ENCODE results near the gene TMEM61. TPM values are rescaled to one million over a fixed set of nuclear protein-coding genes. Genes with fewer than 3 reads are reported as not detected.
"Not testable (repeated sequence)": the region's sequence is repeated elsewhere in the genome, so short reads cannot be mapped to it uniquely, and the experiment has no call there.

Gene TMEM61
- total RNA-seq, 4 donors from 2014 or later: 7.1 to 24.8 (median 8.5) TPM

DNA sequence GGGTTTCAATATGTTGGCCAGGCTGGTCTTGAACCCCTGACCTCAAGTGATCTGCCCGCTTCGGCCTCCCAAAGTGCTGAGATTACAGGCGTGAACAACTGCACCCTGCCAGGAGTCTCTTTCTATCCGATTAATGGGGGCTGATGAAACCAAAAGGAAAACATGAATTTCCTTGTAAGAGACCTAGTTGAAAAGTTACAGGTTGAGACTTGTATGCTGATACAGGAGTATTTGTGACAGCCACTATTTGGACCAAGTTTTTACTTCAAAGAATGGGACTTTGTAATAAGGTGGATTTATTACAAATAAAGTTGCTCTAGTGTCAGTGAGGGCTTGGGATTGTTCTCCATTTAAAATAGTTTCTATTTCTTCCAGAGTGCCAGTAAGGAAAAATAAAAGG, 43.6 kb upstream of the TMEM61 start:
- Histone ChIP-seq H3K27ac (no peak overlapping the region), H3K4me1 (peaks cover 0 to 8% (median 0%) of the 10 kb centered on the region in 4 donors), H3K9me3 (no peaks in the 10 kb centered on the region), H3K27me3 (no peaks in the 10 kb centered on the region), H3K4me3 (no peak overlapping the region), H3K36me3 (no peaks in the 10 kb centered on the region)
- 60 to 90% methylated on average over 1 to 4 of the region's 4 CpGs for WGBS, 2 donors (ENCODE audit: low coverage in 1 of 2)
- no peak for DNase-seq
- intact Hi-C loops (cut with DNase I; ENCODE audit: low total_unique reads): no loop called here
- in situ Hi-C loops (cut with MboI; ENCODE audit: low pct_ligation_motif_present in 1 of 4, low pct_unique_long_range_greater_than_20kb in 1 of 4, low sequenced_read_pairs in 3 of 4): no loop called here
- TF ChIP-seq, protein P1, sequence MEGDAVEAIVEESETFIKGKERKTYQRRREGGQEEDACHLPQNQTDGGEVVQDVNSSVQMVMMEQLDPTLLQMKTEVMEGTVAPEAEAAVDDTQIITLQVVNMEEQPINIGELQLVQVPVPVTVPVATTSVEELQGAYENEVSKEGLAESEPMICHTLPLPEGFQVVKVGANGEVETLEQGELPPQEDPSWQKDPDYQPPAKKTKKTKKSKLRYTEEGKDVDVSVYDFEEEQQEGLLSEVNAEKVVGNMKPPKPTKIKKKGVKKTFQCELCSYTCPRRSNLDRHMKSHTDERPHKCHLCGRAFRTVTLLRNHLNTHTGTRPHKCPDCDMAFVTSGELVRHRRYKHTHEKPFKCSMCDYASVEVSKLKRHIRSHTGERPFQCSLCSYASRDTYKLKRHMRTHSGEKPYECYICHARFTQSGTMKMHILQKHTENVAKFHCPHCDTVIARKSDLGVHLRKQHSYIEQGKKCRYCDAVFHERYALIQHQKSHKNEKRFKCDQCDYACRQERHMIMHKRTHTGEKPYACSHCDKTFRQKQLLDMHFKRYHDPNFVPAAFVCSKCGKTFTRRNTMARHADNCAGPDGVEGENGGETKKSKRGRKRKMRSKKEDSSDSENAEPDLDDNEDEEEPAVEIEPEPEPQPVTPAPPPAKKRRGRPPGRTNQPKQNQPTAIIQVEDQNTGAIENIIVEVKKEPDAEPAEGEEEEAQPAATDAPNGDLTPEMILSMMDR (IDR thresholded peaks at IDR 0.05): no peak
- TF ChIP-seq EP300 (IDR thresholded peaks at IDR 0.05; ENCODE audit: low read depth) (no peak), POLR2AphosphoS5 (IDR thresholded peaks at IDR 0.05) (no peak), POLR2A (IDR thresholded peaks at IDR 0.05) (no peak)

DNA sequence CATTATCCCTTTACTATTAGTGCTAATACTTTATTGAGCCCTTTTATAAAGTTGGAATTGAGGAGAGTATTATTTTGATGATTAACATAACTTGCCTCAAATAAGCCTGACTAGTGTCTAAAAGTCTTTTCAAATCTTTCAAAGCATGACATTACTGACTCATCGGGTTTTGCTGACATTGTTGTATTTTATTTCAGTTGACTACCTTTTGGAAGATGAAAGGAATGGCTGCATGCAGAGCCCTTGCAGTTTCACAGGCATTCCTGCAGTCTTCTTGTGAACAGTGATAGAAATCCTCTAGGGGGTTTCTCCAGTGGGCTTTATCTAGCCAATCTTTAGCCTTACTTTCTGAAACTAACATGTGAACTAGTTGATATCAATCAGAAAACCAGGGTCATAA, 43.0 kb upstream of the TMEM61 start:
- in situ Hi-C loops (cut with MboI; ENCODE audit: low pct_ligation_motif_present in 1 of 4, low pct_unique_long_range_greater_than_20kb in 1 of 4, low sequenced_read_pairs in 3 of 4): no loop called here
- no peak for DNase-seq
- Histone ChIP-seq H3K9me3 (no peaks in the 10 kb centered on the region), H3K36me3 (no peaks in the 10 kb centered on the region), H3K27me3 (no peaks in the 10 kb centered on the region), H3K4me1 (peaks cover 0 to 8% (median 0%) of the 10 kb centered on the region in 4 donors), H3K27ac (no peak overlapping the region), H3K4me3 (no peak overlapping the region)
- WGBS, 2 donors (ENCODE audit: low coverage in 1 of 2): 67 to 69% methylated on average over 1 of the region's 1 CpG
- TF ChIP-seq EP300 (IDR thresholded peaks at IDR 0.05; ENCODE audit: low read depth) (no peak), POLR2A (IDR thresholded peaks at IDR 0.05) (no peak), POLR2AphosphoS5 (IDR thresholded peaks at IDR 0.05) (no peak)
- TF ChIP-seq, protein P1 (IDR thresholded peaks at IDR 0.05): no peak
- intact Hi-C loops (cut with DNase I; ENCODE audit: low total_unique reads): no loop called here

DNA sequence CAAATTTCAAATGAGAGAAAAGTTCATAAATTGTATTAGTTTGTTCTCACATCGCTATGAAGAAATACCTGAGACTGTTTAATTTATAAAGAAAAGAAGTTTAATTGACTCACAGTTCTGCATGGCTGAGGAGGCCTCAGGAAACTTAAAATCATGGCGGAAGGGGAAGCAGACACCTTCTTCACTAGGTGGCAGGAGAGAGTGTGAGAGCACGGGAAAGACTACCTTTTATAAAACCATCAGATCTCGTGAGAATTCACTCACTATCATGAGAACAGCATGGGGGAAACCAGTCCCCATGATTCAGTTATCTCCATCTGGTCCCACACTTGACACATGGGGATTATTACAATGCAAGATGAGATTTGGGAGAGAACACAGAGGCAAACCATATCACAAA, 41.5 kb upstream of the TMEM61 start:
- intact Hi-C loops (cut with DNase I; ENCODE audit: low total_unique reads); DNase-seq; H3K27me3 ChIP-seq; H3K9me3 ChIP-seq; H3K27ac ChIP-seq; H3K4me1 ChIP-seq; H3K36me3 ChIP-seq; in situ Hi-C loops (cut with MboI; ENCODE audit: low pct_ligation_motif_present in 1 of 4, low pct_unique_long_range_greater_than_20kb in 1 of 4, low sequenced_read_pairs in 3 of 4); H3K4me3 ChIP-seq: not testable (repeated sequence)
- WGBS, 2 donors (ENCODE audit: low coverage in 1 of 2): 77 to 85% methylated on average over 4 of the region's 4 CpGs

DNA sequence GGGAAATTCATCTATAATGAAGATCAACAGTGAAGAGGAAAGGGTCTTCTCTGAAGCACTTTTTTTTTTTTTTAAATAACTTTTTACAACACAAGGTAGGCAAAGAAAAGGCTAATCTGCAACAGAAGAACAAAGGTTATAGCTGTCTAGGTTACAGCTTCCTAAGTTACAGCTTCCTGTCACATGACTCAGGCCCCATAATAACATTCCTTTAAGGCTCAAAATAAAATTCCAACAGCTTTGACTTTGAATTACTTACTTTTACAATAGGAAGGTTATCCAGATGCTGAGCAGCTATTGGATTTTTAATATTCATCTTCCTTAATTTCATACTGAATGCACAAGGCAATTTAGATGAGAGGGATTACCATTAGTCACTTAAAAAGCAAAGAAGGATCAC, 40.4 kb upstream of the TMEM61 start:
- Histone ChIP-seq H3K36me3 (no peaks in the 10 kb centered on the region), H3K9me3 (no peaks in the 10 kb centered on the region), H3K27ac (no peak overlapping the region), H3K27me3 (no peaks in the 10 kb centered on the region), H3K4me1 (peaks cover 0 to 12% (median 0%) of the 10 kb centered on the region in 4 donors), H3K4me3 (no peak overlapping the region)
- intact Hi-C loops (cut with DNase I; ENCODE audit: low total_unique reads) (no loop called here), in situ Hi-C loops (cut with MboI; ENCODE audit: low pct_ligation_motif_present in 1 of 4, low pct_unique_long_range_greater_than_20kb in 1 of 4, low sequenced_read_pairs in 3 of 4) (no loop called here)
- TF ChIP-seq POLR2A (IDR thresholded peaks at IDR 0.05) (no peak), POLR2AphosphoS5 (IDR thresholded peaks at IDR 0.05) (no peak), EP300 (IDR thresholded peaks at IDR 0.05; ENCODE audit: low read depth) (no peak)
- TF ChIP-seq, protein P1 (IDR thresholded peaks at IDR 0.05): no peak
- no peak for DNase-seq

DNA sequence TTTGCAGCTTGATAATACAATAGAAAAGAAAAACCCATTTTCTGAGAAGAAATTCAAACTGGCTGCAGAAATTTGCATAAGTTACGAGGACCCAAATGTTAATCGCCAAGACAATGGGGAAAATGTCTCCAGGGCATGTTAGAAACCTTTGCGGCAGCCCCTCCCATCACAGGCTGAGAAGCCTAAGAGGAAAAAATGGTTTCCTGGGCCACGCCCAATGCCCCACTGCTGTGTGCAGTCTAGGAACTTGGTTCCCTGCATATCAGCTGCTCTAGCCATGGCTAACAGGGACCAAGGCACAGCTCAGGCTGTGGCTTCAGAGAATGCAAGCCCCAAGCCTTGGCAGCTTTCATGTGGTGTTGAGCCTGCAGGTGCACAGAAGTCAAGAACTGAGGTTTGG, 37.5 kb upstream of the TMEM61 start:
- no peaks in the 10 kb centered on the region for H3K36me3 ChIP-seq
- H3K4me3 ChIP-seq: no peak overlapping the region
- no peak overlapping the region for H3K27ac ChIP-seq
- 88 to 90% methylated on average over 4 of the region's 4 CpGs for WGBS, 2 donors (ENCODE audit: low coverage in 1 of 2)
- intact Hi-C loops (cut with DNase I; ENCODE audit: low total_unique reads): no loop called here
- no peaks in the 10 kb centered on the region for H3K27me3 ChIP-seq
- no peak for DNase-seq
- H3K4me1 ChIP-seq: peaks cover 0 to 24% (median 6%) of the 10 kb centered on the region in 4 donors
- H3K9me3 ChIP-seq: no peaks in the 10 kb centered on the region
- TF ChIP-seq POLR2A (IDR thresholded peaks at IDR 0.05) (no peak), POLR2AphosphoS5 (IDR thresholded peaks at IDR 0.05) (no peak), EP300 (IDR thresholded peaks at IDR 0.05; ENCODE audit: low read depth) (no peak)
- TF ChIP-seq, protein P1 (IDR thresholded peaks at IDR 0.05): no peak
- in situ Hi-C loops (cut with MboI; ENCODE audit: low pct_ligation_motif_present in 1 of 4, low pct_unique_long_range_greater_than_20kb in 1 of 4, low sequenced_read_pairs in 3 of 4): no loop called here
